ENCODE measurements around the gene TATDN3. TPM values are rescaled to one million over a fixed set of nuclear protein-coding genes. Genes with fewer than 3 reads are reported as not detected.
A peak's percentile ranks its signal among the peaks of the same experiment; 100 is the strongest.

TATDN3 gene
- total and polyA plus RNA-seq, 5 donors from 2014 or later: 20.6 to 28.7 (median 22.4) TPM

GRCh38 chr1:212753749-212754148 is 37.9 kb upstream of the TATDN3 start:
- Histone ChIP-seq H3K36me3 (ENCODE audit: control insufficient read depth, insufficient read depth, low read length) (no peaks in the 10 kb centered on the region), H3K4me1 (ENCODE audit: control insufficient read depth, insufficient read depth, low read length, poor library complexity, severe bottlenecking) (peaks cover 36% of the 10 kb centered on the region), H3K27ac (ENCODE audit: insufficient read depth, low read length, poor library complexity, severe bottlenecking) (peak overlapping the region; percentile 71), H3K4me3 (ENCODE audit: low read depth, low read length) (peak overlapping the region; percentile 64), H3K27me3 (ENCODE audit: control insufficient read depth, insufficient read depth, low read length) (no peaks in the 10 kb centered on the region), H3K9me3 (ENCODE audit: control insufficient read depth in 2 of 2, low read length in 2 of 2) (no peaks in the 10 kb centered on the region)
- H3K27ac Mint-ChIP-seq: peak overlapping the region; percentile 22 to 89 (median 49)
- H3K36me3 Mint-ChIP-seq: peaks cover 11% of the 10 kb centered on the region
- H3K4me1 Mint-ChIP-seq: peaks cover 31 to 55% (median 48%) of the 10 kb centered on the region in 4 donors
- no peak for DNase-seq
- H3K4me3 Mint-ChIP-seq: peak overlapping the region; percentile 31 to 91 (median 58)
- H3K27me3 Mint-ChIP-seq: no peaks in the 10 kb centered on the region
- H3K9me3 Mint-ChIP-seq: no peaks in the 10 kb centered on the region
- ATAC-seq (ENCODE audit: low read depth in 2 of 2): no peak

GRCh38 chr1:212754193-212754592 is 37.5 kb upstream of the TATDN3 start:
- peak in 1 of 3 donors; percentile 23 for DNase-seq
- no peaks in the 10 kb centered on the region for H3K27me3 Mint-ChIP-seq
- H3K4me1 Mint-ChIP-seq: peaks cover 35 to 55% (median 49%) of the 10 kb centered on the region in 4 donors
- peak overlapping the region; percentile 64 for H3K4me3 ChIP-seq (ENCODE audit: low read depth, low read length)
- H3K4me1 ChIP-seq (ENCODE audit: control insufficient read depth, insufficient read depth, low read length, poor library complexity, severe bottlenecking): peaks cover 36% of the 10 kb centered on the region
- ATAC-seq (ENCODE audit: low read depth in 2 of 2): peak; percentile 52 to 62
- peak overlapping the region; percentile 71 for H3K27ac ChIP-seq (ENCODE audit: insufficient read depth, low read length, poor library complexity, severe bottlenecking)
- no peaks in the 10 kb centered on the region for H3K9me3 Mint-ChIP-seq
- peak overlapping the region; percentile 31 to 91 (median 58) for H3K4me3 Mint-ChIP-seq
- H3K36me3 Mint-ChIP-seq: peaks cover 11% of the 10 kb centered on the region
- H3K27ac Mint-ChIP-seq: peak overlapping the region; percentile 22 to 89 (median 49)
- no peaks in the 10 kb centered on the region for H3K27me3 ChIP-seq (ENCODE audit: control insufficient read depth, insufficient read depth, low read length)
- no peaks in the 10 kb centered on the region for H3K9me3 ChIP-seq (ENCODE audit: control insufficient read depth in 2 of 2, low read length in 2 of 2)
- no peaks in the 10 kb centered on the region for H3K36me3 ChIP-seq (ENCODE audit: control insufficient read depth, insufficient read depth, low read length)

DNA sequence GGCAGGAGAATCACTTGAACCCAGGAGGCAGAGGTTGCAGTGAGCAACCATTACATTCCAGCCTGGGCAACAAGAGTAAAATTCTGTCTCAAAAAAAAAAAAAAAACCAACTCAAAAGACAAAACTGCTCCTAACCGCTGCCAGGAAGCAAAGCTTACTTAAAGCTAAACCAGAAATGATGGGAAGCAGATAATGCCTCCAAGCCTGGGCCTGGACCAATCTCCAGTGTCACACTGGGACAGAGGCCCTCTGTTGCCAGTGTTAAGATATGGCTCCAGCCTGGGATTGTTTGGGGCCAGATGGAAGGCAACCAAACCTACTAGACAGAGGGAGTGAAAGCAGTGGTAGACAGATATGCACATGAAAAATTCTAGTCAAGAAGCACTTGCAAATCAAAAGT is 37.0 kb upstream of the TATDN3 start:
- Histone ChIP-seq H3K27me3 (ENCODE audit: control insufficient read depth, insufficient read depth, low read length) (no peaks in the 10 kb centered on the region), H3K36me3 (ENCODE audit: control insufficient read depth, insufficient read depth, low read length) (no peaks in the 10 kb centered on the region), H3K27ac (ENCODE audit: insufficient read depth, low read length, poor library complexity, severe bottlenecking) (peak overlapping the region; percentile 71), H3K9me3 (ENCODE audit: control insufficient read depth in 2 of 2, low read length in 2 of 2) (no peaks in the 10 kb centered on the region), H3K4me3 (ENCODE audit: low read depth, low read length) (no peak overlapping the region), H3K4me1 (ENCODE audit: control insufficient read depth, insufficient read depth, low read length, poor library complexity, severe bottlenecking) (peaks cover 33% of the 10 kb centered on the region)
- H3K27ac Mint-ChIP-seq: peak overlapping the region in 2 of 3 donors; percentile 56 to 89
- peak overlapping the region in 3 of 4 donors; percentile 56 to 91 (median 66) for H3K4me3 Mint-ChIP-seq
- DNase-seq: no peak
- peaks cover 33 to 54% (median 52%) of the 10 kb centered on the region in 4 donors for H3K4me1 Mint-ChIP-seq
- H3K36me3 Mint-ChIP-seq: peaks cover 11% of the 10 kb centered on the region
- H3K9me3 Mint-ChIP-seq: no peaks in the 10 kb centered on the region
- H3K27me3 Mint-ChIP-seq: no peaks in the 10 kb centered on the region
- ATAC-seq (ENCODE audit: low read depth in 2 of 2): no peak

DNA sequence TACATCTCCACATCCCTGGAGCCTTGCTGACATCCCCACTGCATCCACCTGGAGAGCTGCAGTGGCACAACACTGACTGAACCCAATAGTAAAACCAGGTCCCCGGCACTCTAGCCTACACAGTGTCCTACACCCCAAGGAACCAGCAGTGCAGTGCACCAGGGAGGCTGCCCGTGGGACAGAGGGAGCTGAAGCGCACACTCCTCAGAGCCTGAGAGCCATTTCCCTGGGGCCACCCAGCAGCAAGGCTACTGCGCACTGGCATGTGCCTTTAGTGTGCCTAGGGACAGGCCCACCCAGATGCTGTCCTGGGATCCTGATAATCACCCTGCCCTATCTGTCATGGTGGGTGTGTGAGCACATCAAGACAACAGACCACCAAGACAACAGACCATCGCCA is 32.0 kb upstream of the TATDN3 start:
- peak overlapping the region in 1 of 3 donors; percentile 5 for H3K27ac Mint-ChIP-seq
- H3K27me3 ChIP-seq (ENCODE audit: control insufficient read depth, insufficient read depth, low read length): no peaks in the 10 kb centered on the region
- peaks cover 4% of the 10 kb centered on the region for H3K36me3 ChIP-seq (ENCODE audit: control insufficient read depth, insufficient read depth, low read length)
- no peak overlapping the region for H3K4me3 ChIP-seq (ENCODE audit: low read depth, low read length)
- H3K4me1 ChIP-seq (ENCODE audit: control insufficient read depth, insufficient read depth, low read length, poor library complexity, severe bottlenecking): peaks cover 2% of the 10 kb centered on the region
- H3K36me3 Mint-ChIP-seq: peaks cover 40% of the 10 kb centered on the region
- H3K27ac ChIP-seq (ENCODE audit: insufficient read depth, low read length, poor library complexity, severe bottlenecking): no peak overlapping the region
- no peak overlapping the region for H3K4me3 Mint-ChIP-seq
- no peak for DNase-seq
- H3K9me3 Mint-ChIP-seq: peaks cover 0 to 2% (median 0%) of the 10 kb centered on the region in 7 donors
- no peaks in the 10 kb centered on the region for H3K27me3 Mint-ChIP-seq
- no peak for ATAC-seq (ENCODE audit: low read depth in 2 of 2)
- no peaks in the 10 kb centered on the region for H3K9me3 ChIP-seq (ENCODE audit: control insufficient read depth in 2 of 2, low read length in 2 of 2)
- H3K4me1 Mint-ChIP-seq: peaks cover 22 to 32% (median 28%) of the 10 kb centered on the region in 4 donors

DNA sequence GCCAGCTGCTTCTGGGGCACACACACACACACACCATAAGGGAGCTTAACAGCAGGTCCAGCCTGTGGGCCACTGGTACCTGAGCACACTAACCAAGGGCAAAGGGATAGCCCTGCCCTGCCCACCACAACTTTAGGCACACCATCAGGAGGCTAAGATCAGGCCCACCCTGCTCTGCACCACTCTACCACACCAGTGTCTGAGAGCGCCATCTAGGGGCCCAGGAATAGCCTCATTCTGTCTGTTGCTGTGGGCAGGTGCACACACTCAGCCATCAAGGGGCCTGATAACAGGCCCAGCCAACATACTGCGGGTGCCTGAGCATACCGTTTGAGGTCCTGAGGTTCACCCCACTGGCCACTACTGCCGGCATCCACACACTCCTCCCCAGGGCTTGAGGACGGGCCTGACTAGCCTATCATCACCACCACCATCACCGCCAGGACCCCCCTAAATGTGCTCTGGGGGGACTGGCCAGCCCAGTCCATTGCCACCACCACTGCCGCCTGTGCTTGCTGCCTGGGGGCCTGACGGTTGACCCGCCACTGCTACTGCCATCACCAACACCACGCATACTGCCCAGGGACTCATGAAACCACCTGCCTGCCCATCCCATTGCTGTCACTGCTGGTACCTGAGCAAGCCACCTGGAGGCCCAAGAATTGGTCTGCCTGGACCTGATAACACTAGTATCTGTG is 31.4 kb upstream of the TATDN3 start:
- ATAC-seq (ENCODE audit: low read depth in 2 of 2) (peak; percentile 45 to 59), DNase-seq (peak in 1 of 3 donors; percentile 59)
- Mint-ChIP-seq H3K4me1 (peaks cover 26 to 34% (median 28%) of the 10 kb centered on the region in 4 donors), H3K36me3 (peaks cover 44% of the 10 kb centered on the region), H3K4me3 (no peak overlapping the region), H3K27ac (peak overlapping the region in 1 of 3 donors; percentile 66), H3K27me3 (no peaks in the 10 kb centered on the region), H3K9me3 (peaks cover 0 to 3% (median 0%) of the 10 kb centered on the region in 7 donors)
- peaks cover 4% of the 10 kb centered on the region for H3K36me3 ChIP-seq (ENCODE audit: control insufficient read depth, insufficient read depth, low read length)
- H3K4me1 ChIP-seq (ENCODE audit: control insufficient read depth, insufficient read depth, low read length, poor library complexity, severe bottlenecking): no peaks in the 10 kb centered on the region
- H3K27me3 ChIP-seq (ENCODE audit: control insufficient read depth, insufficient read depth, low read length): no peaks in the 10 kb centered on the region
- H3K27ac ChIP-seq (ENCODE audit: insufficient read depth, low read length, poor library complexity, severe bottlenecking): no peak overlapping the region
- H3K9me3 ChIP-seq (ENCODE audit: control insufficient read depth in 2 of 2, low read length in 2 of 2): no peaks in the 10 kb centered on the region
- no peak overlapping the region for H3K4me3 ChIP-seq (ENCODE audit: low read depth, low read length)

DNA sequence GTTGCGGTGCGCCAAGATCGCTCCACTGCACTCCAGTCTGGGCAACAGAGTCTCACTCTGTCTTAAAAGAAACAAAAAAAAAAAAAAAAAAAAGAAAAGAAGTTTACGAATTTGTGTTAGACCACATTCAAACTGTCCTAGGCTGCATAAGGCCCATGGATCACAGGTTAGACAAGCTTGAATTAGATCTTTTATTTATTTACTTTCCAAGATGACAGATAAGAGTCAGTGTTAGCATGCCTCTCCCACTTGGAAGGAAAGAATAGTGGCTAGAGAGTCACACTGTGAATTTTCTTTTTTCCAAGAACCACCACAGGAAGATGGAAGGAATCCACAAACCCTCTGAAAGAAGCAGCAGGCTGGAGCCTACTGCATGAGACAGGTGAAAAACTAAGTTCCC is 29.5 kb upstream of the TATDN3 start:
- no peaks in the 10 kb centered on the region for H3K4me1 ChIP-seq (ENCODE audit: control insufficient read depth, insufficient read depth, low read length, poor library complexity, severe bottlenecking)
- H3K4me3 Mint-ChIP-seq: no peak overlapping the region
- H3K4me3 ChIP-seq (ENCODE audit: low read depth, low read length): no peak overlapping the region
- H3K9me3 Mint-ChIP-seq: peaks cover 0 to 10% (median 3%) of the 10 kb centered on the region in 7 donors
- H3K9me3 ChIP-seq (ENCODE audit: control insufficient read depth in 2 of 2, low read length in 2 of 2): no peaks in the 10 kb centered on the region
- H3K36me3 Mint-ChIP-seq: peaks cover 50% of the 10 kb centered on the region
- H3K27ac ChIP-seq (ENCODE audit: insufficient read depth, low read length, poor library complexity, severe bottlenecking): no peak overlapping the region
- peaks cover 6% of the 10 kb centered on the region for H3K36me3 ChIP-seq (ENCODE audit: control insufficient read depth, insufficient read depth, low read length)
- no peaks in the 10 kb centered on the region for H3K27me3 ChIP-seq (ENCODE audit: control insufficient read depth, insufficient read depth, low read length)
- H3K4me1 Mint-ChIP-seq: peaks cover 27 to 37% (median 33%) of the 10 kb centered on the region in 4 donors
- H3K27me3 Mint-ChIP-seq: no peaks in the 10 kb centered on the region
- DNase-seq (no peak), ATAC-seq (ENCODE audit: low read depth in 2 of 2) (no peak)
- no peak overlapping the region for H3K27ac Mint-ChIP-seq

DNA sequence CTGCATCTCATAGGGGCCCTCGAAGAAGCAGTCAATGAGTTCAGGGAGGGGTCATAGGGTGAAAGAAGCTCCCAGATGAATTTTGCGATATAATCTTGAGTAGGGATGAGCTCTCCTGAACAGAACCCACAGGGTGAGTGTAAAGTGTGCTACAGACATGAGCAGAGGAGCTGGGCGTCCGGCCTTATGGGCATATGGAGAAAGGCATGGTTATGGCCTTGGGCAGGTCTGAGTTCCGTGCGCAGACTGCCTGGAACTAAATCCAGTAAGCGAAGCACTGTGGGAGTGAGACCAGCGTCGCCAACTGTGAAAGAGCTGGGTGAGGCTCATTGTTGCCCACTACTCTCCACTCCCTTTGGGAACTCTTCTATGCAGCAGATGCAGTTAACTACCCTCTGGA is 28.9 kb upstream of the TATDN3 start:
- peaks cover 0 to 16% (median 3%) of the 10 kb centered on the region in 7 donors for H3K9me3 Mint-ChIP-seq
- no peak for DNase-seq
- peaks cover 51% of the 10 kb centered on the region for H3K36me3 Mint-ChIP-seq
- Histone ChIP-seq H3K27ac (ENCODE audit: insufficient read depth, low read length, poor library complexity, severe bottlenecking) (no peak overlapping the region), H3K4me1 (ENCODE audit: control insufficient read depth, insufficient read depth, low read length, poor library complexity, severe bottlenecking) (no peaks in the 10 kb centered on the region), H3K4me3 (ENCODE audit: low read depth, low read length) (no peak overlapping the region), H3K9me3 (ENCODE audit: control insufficient read depth in 2 of 2, low read length in 2 of 2) (no peaks in the 10 kb centered on the region), H3K36me3 (ENCODE audit: control insufficient read depth, insufficient read depth, low read length) (peaks cover 6% of the 10 kb centered on the region), H3K27me3 (ENCODE audit: control insufficient read depth, insufficient read depth, low read length) (no peaks in the 10 kb centered on the region)
- H3K27me3 Mint-ChIP-seq: no peaks in the 10 kb centered on the region
- no peak for ATAC-seq (ENCODE audit: low read depth in 2 of 2)
- peaks cover 27 to 37% (median 32%) of the 10 kb centered on the region in 4 donors for H3K4me1 Mint-ChIP-seq
- no peak overlapping the region for H3K4me3 Mint-ChIP-seq
- H3K27ac Mint-ChIP-seq: peak overlapping the region in 1 of 3 donors; percentile 7
